Measurements from ENCODE around the gene VIL1. TPM values are rescaled to one million over a fixed set of nuclear protein-coding genes. Genes with fewer than 3 reads are reported as not detected.

The VIL1 gene
- total RNA-seq, 1 experiment from 2014 or later = 401 TPM

GRCh38 chr2:218399391-218400166 is 19.3 kb upstream of the VIL1 start, which contains the start of gene CTDSP1:
TSS of gene CTDSP1 (plus strand) at chr2:218399868. CDS start at chr2:218400091, 223 bp downstream.
- Mint-ChIP-seq H3K9me3 (ENCODE audit: unreplicated experiment) (no peaks in the 10 kb centered on the region), H3K27me3 (ENCODE audit: insufficient read depth, unreplicated experiment) (no peaks in the 10 kb centered on the region), H3K4me1 (ENCODE audit: low read depth, unreplicated experiment) (peaks cover 30% of the 10 kb centered on the region), H3K27ac (ENCODE audit: unreplicated experiment) (peak within 1 kb of the TSS; percentile 98), H3K4me3 (ENCODE audit: unreplicated experiment) (peak within 1 kb of the TSS; percentile 98), H3K36me3 (ENCODE audit: insufficient read depth, unreplicated experiment) (peaks cover 70% of the 10 kb centered on the region)
- POLR2A ChIA-PET = interaction anchor here (0.5 to 2.1 kb wide), 8 partner anchors 19 to 725 kb away, joined by 3 to 17 read pairs (median 4); partner anchors contain the start of genes AAMP, PNKD and VIL1
- intact Hi-C loops (cut with micrococcal nuclease; ENCODE audit: unreplicated experiment) = no loop called here
- no TSS peak for BruUV-seq (replicated peaks)
- H3K27me3 ChIP-seq (replicated peaks; ENCODE audit: control insufficient read depth, insufficient read depth, low read length) = no peaks in the 10 kb centered on the region
- TF ChIP-seq, protein P1, sequence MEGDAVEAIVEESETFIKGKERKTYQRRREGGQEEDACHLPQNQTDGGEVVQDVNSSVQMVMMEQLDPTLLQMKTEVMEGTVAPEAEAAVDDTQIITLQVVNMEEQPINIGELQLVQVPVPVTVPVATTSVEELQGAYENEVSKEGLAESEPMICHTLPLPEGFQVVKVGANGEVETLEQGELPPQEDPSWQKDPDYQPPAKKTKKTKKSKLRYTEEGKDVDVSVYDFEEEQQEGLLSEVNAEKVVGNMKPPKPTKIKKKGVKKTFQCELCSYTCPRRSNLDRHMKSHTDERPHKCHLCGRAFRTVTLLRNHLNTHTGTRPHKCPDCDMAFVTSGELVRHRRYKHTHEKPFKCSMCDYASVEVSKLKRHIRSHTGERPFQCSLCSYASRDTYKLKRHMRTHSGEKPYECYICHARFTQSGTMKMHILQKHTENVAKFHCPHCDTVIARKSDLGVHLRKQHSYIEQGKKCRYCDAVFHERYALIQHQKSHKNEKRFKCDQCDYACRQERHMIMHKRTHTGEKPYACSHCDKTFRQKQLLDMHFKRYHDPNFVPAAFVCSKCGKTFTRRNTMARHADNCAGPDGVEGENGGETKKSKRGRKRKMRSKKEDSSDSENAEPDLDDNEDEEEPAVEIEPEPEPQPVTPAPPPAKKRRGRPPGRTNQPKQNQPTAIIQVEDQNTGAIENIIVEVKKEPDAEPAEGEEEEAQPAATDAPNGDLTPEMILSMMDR (IDR thresholded peaks at IDR 0.05; ENCODE audit: insufficient read depth in 1 of 2, low read depth in 1 of 2, low read length in 1 of 2, severe bottlenecking in 1 of 2, unreplicated experiment in 1 of 2) = no peak
- H3K36me3 ChIP-seq (ENCODE audit: control insufficient read depth, insufficient read depth, low read length) = no peaks in the 10 kb centered on the region
- peaks cover 20% of the 10 kb centered on the region for H3K4me1 ChIP-seq
- CTCF ChIA-PET = interaction anchor here (0.6 to 2.0 kb wide), 6 partner anchors 32 to 147 kb away, joined by 3 to 7 read pairs (median 4); partner anchors contain the start of gene CATIP
- peak within 1 kb of the TSS; percentile 77 for H3K4me3 ChIP-seq (ENCODE audit: low read depth, low read length)
- no peaks in the 10 kb centered on the region for H3K9me3 ChIP-seq
- DNase-seq = peak; percentile 98 to 99

DNA sequence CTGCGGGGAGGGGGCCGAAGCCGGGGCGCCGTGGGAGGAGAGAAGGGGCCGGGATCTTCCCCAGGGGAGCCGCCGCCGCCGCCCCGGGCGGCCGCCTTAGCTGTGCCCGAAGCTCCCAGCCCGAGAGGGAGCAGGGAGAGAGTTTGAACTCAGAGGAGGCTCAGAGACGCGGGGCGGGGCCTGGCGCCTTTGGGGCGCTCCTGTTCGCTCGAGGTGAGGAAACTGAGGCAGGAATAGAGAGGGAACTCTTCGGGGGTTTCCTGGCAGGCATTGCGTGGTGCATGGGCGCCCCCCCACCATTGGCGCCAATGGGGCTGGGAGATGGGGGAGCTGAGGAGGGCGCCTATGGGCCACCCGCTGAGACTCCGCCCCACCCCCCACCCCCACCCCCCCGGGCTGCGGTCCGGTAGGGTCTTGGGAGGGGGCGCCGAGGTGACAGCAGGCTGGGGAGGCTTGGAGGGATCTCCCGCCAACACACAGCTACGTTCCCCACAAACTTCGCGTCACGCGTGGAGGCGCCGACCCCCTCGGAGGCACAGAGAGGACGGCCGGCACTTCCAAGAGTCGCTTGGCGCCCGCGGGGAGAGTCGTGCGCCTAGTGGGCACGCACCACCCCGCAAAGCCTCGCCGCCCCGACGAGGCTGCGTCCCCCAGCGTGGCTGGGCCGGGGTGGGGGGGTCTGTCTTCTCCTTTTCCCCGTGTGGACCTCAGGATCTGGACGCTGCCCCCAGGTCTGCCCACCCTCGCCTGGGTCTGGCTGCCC is 18.6 kb upstream of the VIL1 start:
- Histone ChIP-seq H3K27me3 (replicated peaks; ENCODE audit: control insufficient read depth, insufficient read depth, low read length) (no peaks in the 10 kb centered on the region), H3K36me3 (ENCODE audit: control insufficient read depth, insufficient read depth, low read length) (no peaks in the 10 kb centered on the region), H3K4me3 (ENCODE audit: low read depth, low read length) (peak overlapping the region; percentile 77), H3K4me1 (peaks cover 27% of the 10 kb centered on the region), H3K9me3 (no peaks in the 10 kb centered on the region)
- no TSS peak for BruUV-seq (replicated peaks)
- Mint-ChIP-seq H3K4me3 (ENCODE audit: unreplicated experiment) (peak overlapping the region; percentile 98), H3K4me1 (ENCODE audit: low read depth, unreplicated experiment) (peaks cover 38% of the 10 kb centered on the region), H3K9me3 (ENCODE audit: unreplicated experiment) (no peaks in the 10 kb centered on the region), H3K27me3 (ENCODE audit: insufficient read depth, unreplicated experiment) (no peaks in the 10 kb centered on the region), H3K36me3 (ENCODE audit: insufficient read depth, unreplicated experiment) (peaks cover 78% of the 10 kb centered on the region), H3K27ac (ENCODE audit: unreplicated experiment) (peak overlapping the region; percentile 98)
- CTCF ChIA-PET = interaction anchor here (0.6 to 2.0 kb wide), 7 partner anchors 31 to 148 kb away, joined by 3 to 7 read pairs (median 3); partner anchors contain the start of gene CATIP
- intact Hi-C loops (cut with micrococcal nuclease; ENCODE audit: unreplicated experiment) = no loop called here
- DNase-seq = peak in 1 of 2 experiments; percentile 76
- TF ChIP-seq, protein P1 (IDR thresholded peaks at IDR 0.05; ENCODE audit: insufficient read depth in 1 of 2, low read depth in 1 of 2, low read length in 1 of 2, severe bottlenecking in 1 of 2, unreplicated experiment in 1 of 2) = no peak
- POLR2A ChIA-PET = interaction anchor here (0.5 to 2.1 kb wide), 8 partner anchors 19 to 724 kb away, joined by 3 to 17 read pairs (median 4); partner anchors contain the start of genes AAMP, PNKD and VIL1

Measured in Caco-2 (cell line).